GM19328 (cell line): ENCODE data around the gene IGLL5.
"Not testable (repeated sequence)": the region's sequence is repeated elsewhere in the genome, so short reads cannot be mapped to it uniquely, and the experiment has no call there.

Source experiments
- ATAC-seq: cut with Tn5 transposase; IDR thresholded peaks from one replicate; pipeline ENCODE4 v1.9.1; 2021; ENCODE audit warnings: mild to moderate bottlenecking, moderate library complexity; ENCODE audit not compliant: unreplicated experiment

The IGLL5 gene

DNA sequence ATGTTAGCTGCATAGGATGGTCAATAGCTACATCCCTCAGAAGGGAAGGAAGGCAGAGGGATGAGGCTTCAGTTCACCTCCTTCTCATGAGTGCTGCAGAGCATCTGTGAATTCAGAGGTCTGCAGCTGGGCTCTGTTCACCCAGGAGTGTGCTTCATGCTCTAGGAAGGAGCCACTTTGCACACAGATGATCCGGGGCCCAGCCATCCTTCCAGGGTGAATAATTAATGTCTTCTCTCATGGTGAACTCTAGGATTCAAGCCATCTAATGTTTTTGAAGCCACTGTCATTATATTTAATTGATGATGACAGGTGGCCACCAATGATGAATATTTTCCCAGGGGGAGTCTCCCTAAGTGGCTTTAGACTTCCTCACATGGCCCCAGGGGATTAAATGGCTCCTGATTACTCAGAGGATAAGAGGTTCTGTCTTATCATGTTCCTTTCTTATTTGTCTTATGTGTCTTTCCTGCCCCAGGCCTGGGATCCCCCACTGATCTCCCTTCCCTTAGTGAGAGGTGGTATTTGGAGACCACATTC, 10.9 kb downstream of the IGLL5 start:
- ATAC-seq = not testable (repeated sequence)

DNA sequence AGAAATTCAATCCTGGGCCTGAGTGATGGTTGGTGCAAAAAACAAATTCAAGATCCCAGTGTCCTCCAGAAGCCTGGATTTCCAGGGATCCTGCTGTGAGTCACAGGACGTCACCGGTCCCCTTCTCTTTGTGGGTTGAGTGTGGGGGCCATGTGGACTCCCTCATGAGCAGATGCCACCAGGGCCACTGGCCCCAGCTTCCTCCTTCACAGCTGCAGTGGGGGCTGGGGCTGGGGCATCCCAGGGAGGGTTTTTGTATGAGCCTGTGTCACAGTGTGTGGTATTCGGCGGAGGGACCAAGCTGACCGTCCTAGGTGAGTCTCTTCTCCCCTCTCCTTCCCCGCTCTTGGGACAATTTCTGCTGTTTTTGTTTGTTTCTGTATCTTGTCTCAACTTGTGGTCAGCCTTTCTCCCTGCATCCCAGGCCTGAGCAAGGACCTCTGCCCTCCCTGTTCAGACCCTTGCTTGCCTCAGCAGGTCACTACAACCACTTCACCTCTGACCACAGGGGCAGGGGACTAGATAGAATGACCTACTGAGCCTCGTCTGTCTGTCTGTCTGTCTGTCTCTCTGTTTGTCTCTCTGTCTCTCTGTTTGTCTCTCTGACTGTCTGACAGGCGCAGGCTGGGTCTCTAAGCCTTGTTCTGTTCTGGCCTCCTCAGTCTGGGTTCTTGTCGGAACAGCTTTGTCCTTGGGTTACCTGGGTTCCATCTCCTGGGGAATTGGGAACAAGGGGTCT, 11.9 kb downstream of the IGLL5 start:
- ATAC-seq = not testable (repeated sequence)

DNA sequence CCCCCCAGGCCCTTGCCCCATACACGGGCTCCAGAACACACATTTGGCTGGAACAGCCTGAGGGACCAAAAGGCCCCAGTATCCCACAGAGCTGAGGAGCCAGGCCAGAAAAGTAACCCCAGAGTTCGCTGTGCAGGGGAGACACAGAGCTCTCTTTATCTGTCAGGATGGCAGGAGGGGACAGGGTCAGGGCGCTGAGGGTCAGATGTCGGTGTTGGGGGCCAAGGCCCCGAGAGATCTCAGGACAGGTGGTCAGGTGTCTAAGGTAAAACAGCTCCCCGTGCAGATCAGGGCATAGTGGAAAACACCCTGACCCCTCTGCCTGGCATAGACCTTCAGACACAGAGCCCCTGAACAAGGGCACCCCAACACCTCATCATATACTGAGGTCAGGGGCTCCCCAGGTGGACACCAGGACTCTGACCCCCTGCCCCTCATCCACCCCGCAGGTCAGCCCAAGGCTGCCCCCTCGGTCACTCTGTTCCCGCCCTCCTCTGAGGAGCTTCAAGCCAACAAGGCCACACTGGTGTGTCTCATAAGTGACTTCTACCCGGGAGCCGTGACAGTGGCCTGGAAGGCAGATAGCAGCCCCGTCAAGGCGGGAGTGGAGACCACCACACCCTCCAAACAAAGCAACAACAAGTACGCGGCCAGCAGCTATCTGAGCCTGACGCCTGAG, 13.1 kb downstream of the IGLL5 start:
- not testable (repeated sequence) for ATAC-seq

DNA sequence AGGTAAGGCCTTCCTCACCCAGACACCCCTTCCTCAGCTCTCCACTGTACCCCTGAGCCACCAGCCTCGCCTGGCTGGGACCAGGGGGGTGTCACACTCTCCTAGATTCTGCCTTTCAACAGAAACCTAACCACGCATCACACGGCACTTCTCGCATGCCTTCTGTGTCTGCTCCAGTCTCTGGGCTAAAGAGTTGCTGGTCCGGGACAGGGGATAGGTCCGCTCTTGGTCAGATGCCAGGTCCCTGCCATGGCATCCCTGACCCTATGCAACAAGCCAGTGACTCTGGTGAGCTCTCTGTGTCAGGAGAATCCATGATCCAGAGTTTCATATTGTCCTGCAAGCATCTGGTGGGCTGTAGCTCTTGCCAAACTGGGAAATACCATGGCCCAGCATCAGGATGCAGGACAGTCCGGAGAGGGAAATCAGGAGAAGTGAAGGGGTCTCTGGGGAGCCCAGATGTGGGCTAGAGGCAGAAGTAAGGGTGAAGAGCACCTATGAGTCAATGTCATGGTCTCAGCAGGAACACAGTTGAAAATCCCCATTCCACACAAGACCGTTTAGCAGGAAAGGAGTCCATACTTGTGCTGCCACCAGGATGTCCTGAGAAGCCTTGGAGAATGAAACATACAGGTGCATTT, 14.1 kb downstream of the IGLL5 start:
- ATAC-seq = no peak

DNA sequence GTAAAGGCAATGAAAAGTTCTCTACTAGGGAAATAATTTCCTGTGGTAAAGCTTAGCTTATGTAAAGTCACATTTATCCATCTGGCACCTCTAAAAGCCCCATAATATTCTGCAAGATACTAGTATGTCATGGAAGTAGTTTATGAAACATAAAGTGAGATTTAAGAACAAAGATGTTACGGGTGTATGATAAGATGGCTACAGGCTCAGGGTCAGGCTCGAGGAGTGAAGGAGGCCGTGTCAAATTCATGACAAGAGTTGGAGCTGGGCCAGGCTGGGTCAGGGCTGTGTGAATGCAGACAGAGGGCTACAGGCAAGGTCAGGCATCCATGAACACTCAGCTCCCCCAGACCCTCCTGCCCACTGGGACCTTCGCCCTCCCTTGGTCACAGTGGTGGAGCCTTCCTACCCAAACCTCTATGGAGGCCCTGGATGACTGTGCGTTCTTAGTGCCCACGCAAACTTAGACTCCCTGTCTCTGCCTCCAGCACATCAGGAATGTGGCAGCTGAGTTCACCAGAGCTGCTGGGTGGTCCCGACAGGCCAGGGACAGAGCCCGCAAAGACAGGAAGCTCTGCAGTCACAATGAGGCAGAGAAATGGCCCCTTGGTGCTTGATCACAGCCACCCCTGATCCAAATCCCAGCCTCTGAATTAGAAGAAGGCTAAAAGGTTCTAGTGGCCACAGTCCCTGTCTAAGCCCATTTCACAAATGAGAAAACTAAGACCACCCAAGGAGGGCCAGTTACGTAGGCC, 14.8 kb downstream of the IGLL5 start:
- no peak for ATAC-seq

DNA sequence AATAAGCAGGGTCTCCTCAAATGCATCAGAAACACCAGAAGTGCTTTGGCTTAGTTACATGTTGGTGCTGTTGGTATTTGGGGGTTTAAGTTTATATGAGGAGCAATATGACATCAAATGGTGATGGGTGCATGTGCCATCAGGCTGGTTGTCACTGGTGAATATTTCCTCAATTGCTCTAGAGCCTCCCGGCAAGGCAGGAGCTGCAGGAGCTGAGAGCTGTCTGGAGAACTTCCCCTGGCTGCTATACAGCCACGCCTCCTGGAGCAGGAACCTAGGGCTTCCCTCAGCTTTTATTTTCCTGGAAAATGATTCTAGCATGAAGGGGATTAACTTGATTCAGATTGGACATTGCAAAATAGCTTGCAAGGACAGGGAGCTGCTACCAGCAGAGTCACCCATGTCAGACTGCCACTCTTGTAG, 15.8 kb downstream of the IGLL5 start:
- no peak for ATAC-seq

DNA sequence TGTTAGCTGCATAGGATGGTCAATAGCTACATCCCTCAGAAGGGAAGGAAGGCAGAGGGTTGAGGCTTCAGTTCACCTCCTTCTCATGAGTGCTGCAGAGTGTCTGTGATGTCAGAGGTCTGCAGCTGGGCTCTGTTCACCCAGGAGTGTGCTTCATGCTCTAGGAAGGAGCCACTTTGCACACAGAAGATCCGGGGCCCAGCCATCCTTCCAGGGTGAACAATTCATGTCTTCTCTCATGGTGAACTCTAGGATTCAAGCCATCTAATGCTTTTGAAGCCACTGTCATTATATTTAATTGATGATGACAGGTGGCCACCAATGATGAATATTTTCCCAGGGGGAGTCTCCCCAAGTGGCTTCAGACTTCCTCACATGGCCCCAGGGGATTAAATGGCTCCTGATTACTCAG, 16.2 kb downstream of the IGLL5 start:
- not testable (repeated sequence) for ATAC-seq

DNA sequence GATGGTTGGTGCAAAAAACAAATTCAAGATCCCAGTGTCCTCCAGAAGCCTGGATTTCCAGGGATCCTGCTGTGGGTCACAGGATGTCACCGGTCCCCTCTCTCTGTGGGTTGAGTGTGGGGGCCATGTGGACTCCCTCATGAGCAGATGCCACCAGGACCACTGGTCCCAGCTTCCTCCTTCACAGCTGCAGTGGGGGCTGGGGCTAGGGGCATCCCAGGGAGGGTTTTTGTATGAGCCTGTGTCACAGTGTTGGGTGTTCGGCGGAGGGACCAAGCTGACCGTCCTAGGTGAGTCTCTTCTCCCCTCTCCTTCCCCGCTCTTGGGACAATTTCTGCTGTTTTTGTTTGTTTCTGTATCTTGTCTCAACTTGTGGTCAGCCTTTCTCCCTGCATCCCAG, 17.1 kb downstream of the IGLL5 start:
- ATAC-seq = not testable (repeated sequence)

DNA sequence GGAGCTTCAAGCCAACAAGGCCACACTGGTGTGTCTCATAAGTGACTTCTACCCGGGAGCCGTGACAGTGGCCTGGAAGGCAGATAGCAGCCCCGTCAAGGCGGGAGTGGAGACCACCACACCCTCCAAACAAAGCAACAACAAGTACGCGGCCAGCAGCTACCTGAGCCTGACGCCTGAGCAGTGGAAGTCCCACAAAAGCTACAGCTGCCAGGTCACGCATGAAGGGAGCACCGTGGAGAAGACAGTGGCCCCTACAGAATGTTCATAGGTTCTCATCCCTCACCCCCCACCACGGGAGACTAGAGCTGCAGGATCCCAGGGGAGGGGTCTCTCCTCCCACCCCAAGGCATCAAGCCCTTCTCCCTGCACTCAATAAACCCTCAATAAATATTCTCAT, 18.8 kb downstream of the IGLL5 start:
- ATAC-seq = not testable (repeated sequence)

DNA sequence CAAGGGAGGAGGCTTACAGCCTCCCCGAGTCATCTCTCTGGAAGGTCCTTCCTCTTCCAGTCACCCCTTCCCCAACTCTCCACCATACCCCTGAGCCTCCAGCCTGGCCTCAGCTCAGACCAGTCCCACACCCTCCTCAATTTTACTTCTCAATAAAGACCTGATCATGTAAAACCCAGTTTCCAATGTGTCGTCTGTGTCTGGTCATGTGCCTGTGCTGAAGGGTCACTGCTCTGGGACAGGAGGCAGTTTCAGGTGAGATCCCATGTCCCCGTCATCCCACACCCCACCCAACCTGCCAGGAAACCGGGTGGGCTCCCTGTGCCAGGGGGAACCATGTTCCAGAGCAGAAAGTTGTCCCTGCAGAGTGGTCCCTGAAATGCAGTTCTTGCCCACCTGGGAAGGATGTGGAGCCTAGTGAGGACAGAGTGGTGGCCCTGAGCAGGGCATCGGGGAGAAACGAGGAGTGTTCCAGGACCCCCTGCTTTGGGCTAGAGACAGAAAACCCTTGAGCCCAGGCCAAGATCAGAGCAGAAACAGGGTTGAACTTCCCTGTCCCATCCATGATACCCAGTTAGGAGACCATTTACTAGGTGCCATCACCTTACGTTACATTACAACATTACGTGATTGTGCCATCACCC, 19.4 kb downstream of the IGLL5 start:
- ATAC-seq = no peak

DNA sequence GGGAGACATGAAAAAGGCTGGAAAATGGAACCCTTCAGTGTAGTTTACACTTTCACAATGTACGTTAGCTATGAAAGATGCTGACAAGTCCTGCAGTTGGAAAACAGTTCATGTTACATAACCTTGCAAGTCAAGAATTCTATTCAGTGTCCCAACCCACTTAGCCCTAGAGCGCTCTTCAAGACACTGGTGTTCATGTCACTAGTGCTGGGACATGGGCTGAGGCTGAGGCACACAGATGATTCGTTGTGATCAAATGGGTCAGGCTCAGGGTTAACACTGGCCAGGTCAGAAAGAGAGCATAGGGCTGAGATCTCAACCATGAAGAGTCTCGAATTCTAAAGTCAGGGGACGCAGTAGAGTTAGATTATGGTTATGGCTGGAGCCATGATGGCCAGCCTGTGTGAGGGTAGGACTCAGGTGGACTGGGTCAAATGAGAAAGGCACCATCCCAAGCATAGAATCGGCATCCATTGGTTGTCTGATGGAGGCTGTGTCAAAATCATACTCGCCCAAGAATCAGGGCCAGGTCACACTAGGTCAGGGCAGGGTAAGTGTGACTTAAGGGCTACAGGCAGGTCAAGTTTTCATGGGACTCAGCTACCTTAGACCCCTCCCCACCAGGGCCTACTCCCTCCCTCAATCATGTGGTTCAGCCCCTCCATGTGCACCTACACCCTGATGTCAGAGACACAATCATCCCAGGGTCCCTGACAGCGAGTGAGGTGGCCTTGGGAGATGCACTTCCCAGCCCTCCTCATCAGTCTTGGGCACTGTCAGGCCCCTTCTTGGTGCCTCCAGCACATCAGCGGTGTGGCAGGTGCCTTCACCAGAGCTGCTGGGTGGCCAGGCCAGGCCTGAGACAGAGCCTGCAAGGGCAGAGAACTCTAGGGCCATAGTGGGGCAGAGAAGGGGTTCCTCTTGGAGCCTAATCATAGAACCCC, 20.2 kb downstream of the IGLL5 start:
- ATAC-seq = no peak

DNA sequence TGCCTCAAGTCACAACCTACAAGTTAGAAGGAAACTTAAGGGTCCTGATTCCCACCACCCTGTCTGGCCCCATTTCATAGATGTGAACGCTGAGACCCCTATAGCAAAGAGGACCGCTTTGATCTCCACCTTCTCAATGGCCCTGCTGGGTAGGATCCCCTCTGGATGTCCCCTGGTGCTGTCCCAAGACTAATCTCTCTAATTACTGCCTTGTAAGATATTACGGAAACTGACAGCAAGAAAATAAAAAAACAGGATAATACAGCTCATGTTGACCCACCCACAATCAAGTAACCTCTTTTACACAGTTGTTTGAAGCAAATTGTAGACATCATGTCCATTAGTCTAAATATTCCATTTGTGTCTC, 20.9 kb downstream of the IGLL5 start:
- no peak for ATAC-seq

DNA sequence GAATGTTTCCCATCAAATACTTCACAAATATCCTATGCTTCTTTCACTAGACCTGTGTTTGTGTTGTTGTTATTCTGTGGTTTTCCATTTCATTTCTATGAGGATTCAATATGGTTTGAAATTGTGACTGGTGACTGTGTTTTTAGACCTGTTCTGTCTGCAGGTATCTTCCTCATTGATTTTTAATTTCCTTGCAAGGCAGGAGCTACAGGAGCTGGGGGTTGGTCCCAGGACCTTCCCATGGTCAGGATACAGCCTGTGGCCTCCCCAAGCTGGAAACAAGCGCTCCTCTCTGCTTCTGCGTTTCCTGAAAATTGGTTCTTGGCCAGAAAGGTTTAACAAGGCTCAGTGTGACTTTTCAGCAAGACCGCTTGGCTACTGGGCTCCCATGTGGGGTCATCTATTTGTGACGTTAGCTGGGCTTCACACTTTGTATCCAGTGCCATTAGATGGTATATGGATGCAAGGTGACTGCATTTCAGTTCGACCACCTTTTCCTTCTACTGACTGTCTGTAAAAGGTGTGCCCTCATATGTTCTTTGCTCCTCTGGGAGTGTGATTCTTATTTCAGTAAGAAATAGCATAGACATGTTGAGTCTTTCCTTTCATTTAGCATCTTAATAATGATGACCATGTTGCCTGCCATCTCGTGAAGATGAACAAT, 21.5 kb downstream of the IGLL5 start:
- no peak for ATAC-seq

DNA sequence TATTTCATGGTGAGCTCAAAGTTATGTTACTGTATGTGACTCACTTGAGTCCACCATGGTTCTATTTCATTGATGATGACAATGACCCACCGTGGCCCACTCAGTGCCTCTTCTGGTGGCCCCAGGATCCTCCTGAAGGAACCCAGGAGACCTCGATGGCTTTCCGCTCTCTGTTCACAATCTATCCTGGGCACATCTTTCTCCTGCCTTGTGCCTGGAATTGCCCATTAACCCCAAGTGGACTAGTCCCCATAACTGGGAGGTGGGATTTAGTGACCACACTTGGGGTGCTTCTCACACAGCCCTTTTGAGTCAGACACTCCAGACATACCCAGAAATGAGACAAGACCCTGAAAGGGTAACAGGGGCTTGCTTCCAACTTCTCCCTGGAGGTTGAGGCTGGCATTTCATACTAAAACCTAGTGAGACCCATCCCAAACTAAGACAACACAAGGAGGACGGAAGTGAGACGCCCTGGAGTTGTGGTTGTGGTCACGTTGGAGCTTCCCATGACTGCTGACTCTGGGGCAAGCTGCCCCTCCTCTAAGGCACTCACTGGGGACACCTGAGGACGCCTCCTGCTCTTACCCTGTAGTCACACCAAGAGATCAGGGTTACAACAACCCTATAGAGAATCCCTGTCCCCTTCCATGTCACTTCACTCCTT, 22.1 kb downstream of the IGLL5 start:
- ATAC-seq = no peak

DNA sequence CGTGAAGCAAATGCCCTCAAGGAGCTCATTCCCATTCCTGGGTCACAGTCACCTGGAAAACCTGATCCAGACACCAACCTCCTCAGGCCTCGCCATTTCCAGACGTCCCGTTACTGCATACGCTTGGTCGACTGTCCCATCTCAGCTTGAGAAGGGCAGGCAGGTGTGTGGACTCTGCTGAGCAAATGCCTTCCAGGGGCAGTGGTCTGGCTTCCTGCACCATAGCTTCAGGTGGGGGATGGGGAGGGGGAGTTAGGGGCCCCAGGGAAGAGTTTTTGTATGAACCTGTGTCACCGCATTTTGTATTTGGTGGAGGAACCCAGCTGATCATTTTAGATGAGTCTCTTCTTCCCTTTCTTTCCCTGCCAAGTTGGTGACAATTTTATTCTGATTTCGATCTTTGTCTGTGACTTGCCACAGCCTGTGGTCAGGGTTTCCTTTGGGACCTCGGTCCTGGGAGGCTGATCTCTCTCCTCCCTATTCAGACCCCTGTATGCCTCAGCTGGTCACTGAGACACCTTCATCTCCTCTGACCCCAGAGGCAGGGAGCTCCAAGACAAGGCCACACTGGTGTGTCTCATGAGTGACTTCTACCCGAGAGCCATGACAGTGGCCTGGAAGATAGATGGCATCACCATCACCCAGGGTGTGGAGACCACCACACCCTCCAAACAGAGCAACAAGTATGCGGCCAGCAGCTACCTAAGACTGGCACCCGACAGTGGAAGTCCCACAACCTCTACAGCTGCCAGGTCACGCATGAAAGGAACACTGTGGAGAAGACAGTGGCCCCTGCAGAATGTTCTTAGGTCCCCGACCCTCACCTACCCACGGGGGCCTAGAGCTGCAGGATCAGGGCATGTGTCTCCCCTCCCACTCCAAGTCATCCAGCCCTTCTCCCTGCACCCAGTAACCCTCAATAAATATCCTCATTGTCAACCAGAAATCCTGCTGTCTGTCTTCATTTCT, 22.9 kb downstream of the IGLL5 start:
- ATAC-seq = no peak

DNA sequence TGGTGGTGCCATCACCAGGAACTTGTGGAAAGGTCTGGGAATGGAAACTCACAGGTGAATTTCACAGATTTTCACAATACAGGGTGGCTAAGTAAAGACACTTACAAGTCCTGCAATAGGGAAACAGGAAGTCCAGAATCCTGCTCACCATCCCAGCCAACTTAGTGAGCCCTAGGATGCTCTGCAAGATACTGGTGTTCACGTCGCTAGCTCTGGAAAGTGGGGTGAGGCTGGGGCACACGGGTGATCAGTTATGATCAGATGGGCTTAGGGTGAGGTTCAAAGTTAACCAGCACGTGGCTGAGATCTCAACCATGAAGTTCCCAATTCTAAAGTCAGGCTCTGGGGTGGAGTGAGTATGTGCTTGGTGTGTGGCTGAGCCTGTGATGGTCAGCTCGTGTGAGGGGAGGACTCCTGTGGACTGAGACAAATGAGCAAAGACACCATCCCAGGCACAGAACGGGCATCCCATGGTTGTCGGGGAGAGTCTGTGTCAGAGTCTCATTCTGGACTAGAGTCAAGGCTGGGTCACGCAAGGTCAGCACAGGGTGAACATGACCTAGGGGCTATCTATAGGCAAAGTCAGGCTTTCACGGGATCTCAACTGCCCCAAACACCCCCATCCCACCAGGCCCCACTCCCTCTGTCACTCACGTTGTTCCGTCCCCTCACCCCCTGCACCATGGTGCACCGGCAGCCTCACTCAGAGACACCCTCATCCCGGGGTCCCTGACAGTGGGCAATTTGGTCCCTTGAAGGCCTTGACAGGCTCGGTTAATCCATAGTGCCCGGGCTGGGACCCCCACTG, 23.9 kb downstream of the IGLL5 start:
- ATAC-seq = no peak
